GM12878 (cell line): ENCODE measurements around the gene HERC5. TPM values are rescaled to one million over a fixed set of nuclear protein-coding genes. Genes with fewer than 3 reads are reported as not detected.

Source experiments
- ATAC-seq: fragments of 200-7000 bp; cut with Tn5 transposase; 3 replicates; pipeline ENCODE4 v1.9.1; 2020; ENCODE audit warnings: mild to moderate bottlenecking, moderate library complexity
- Bru-seq: library from RNA; stranded (reverse); fragments of 400-500 nt; gene quantifications from one replicate; lab custom pipeline; 2021; lab: Mats Ljungman, UMichigan
- BruChase-seq, 2 experiments: library from RNA; stranded (reverse); fragments of 400-500 nt; gene quantifications; one replicate each; lab custom pipeline; 2021; lab: Mats Ljungman, UMichigan
- BruUV-seq: library from RNA; stranded (reverse); fragments of 400-500 nt; replicated peaks from 2 replicates; lab custom pipeline; 2021; lab: Mats Ljungman, UMichigan
- CTCF ChIA-PET: fragments of 300-600 bp; sonication (Branson Sonifier 250); formaldehyde crosslinking; extraction: SDS; loops from one replicate; lab custom pipeline; 2021; ENCODE audit warnings: inconsistent platforms; lab: Yijun Ruan, JAX
- POLR2A ChIA-PET: fragments of 350-600 bp; formaldehyde crosslinking; extraction: SDS; loops from one replicate; lab custom pipeline; 2021; ENCODE audit warnings: inconsistent platforms; lab: Charles Lee
- RAD21 ChIA-PET: fragments of 300-600 bp; sonication (Branson Sonifier 250); formaldehyde crosslinking; loops from one replicate; lab custom pipeline; 2023; ENCODE audit warnings: antibody characterized with exemption; ENCODE audit not compliant: unreplicated experiment; lab: Charles Lee
- SMC1A ChIA-PET: fragments of 300-600 bp; sonication (Branson Sonifier 250); formaldehyde crosslinking; loops from one replicate; lab custom pipeline; 2023; ENCODE audit not compliant: unreplicated experiment, uncharacterized antibody; lab: Charles Lee
- DNase-seq: peaks from one replicate; pipeline ENCODE4 v3.0.0-alpha.2; 2011; ENCODE audit warnings: low read depth, low spot score
- FAIRE-seq: peaks from 3 replicates; lab custom pipeline; 2011; peaks lifted over from hg19 to GRCh38; lab: Jason Lieb, UNC
- H2AFZ ChIP-seq: 2 replicates; pipeline ENCODE4 v1.6.0; 2011; ENCODE audit warnings: low read depth, low read length, control low read depth; ENCODE audit not compliant: control insufficient read depth
- H3K27ac ChIP-seq: 2 replicates; pipeline ENCODE4 v1.5.1; 2011; ENCODE audit warnings: control low read depth; ENCODE audit not compliant: control insufficient read depth, insufficient read depth
- H3K27me3 ChIP-seq, 2 experiments: replicated peaks in 1 of 2; 2 replicates each; pipeline versions ENCODE4 v1.6.0 to v1.6.1; 2011; ENCODE audit warnings: low read length in 1 of 2; ENCODE audit not compliant: control insufficient read depth in 2 of 2, insufficient read depth in 2 of 2
- H3K36me3 ChIP-seq, 2 experiments: 2 replicates each; pipeline ENCODE4 v1.5.1; 2011; ENCODE audit warnings: low read length in 1 of 2; ENCODE audit not compliant: control insufficient read depth in 2 of 2, insufficient read depth in 2 of 2
- H3K4me1 ChIP-seq: 2 replicates; pipeline ENCODE4 v1.6.1; 2011; ENCODE audit warnings: mild to moderate bottlenecking, low read length, moderate library complexity, mixed read lengths; ENCODE audit not compliant: control insufficient read depth, insufficient read depth
- H3K4me2 ChIP-seq: 2 replicates; pipeline ENCODE4 v1.6.0; 2011; ENCODE audit warnings: control low read depth; ENCODE audit not compliant: control insufficient read depth, insufficient read depth
- H3K4me3 ChIP-seq: fragments of 200-600 bp; sonication (generic); 2 replicates; pipeline ENCODE4 v1.5.1; 2016
- H3K79me2 ChIP-seq: 2 replicates; pipeline ENCODE4 v1.6.0; 2011; ENCODE audit warnings: low read length; ENCODE audit not compliant: control insufficient read depth, insufficient read depth
- H3K9ac ChIP-seq: 2 replicates; pipeline ENCODE4 v1.8.0; 2011; ENCODE audit warnings: low read length, control low read depth, mixed read lengths; ENCODE audit not compliant: control insufficient read depth, insufficient read depth
- H3K9me3 ChIP-seq: replicated peaks from 3 replicates; pipeline ENCODE4 v1.5.1; 2011; ENCODE audit warnings: mild to moderate bottlenecking, low read length; ENCODE audit not compliant: control insufficient read depth, insufficient read depth
- H4K20me1 ChIP-seq: 2 replicates; pipeline ENCODE4 v1.6.0; 2011; ENCODE audit not compliant: control insufficient read depth, insufficient read depth
- BMI1 ChIP-seq: fragments of 450-650 bp; IDR thresholded peaks from 2 replicates; pipeline ENCODE4 v1.6.1; 2016; ENCODE audit warnings: mild to moderate bottlenecking, moderate library complexity, borderline replicate concordance
- CBX3 ChIP-seq: fragments of 200-600 bp; sonication (generic); IDR thresholded peaks from 2 replicates; pipeline ENCODE4 v1.6.1; 2016; ENCODE audit warnings: low read depth, borderline replicate concordance
- CHD2 ChIP-seq: IDR thresholded peaks from 2 replicates; pipeline ENCODE4 v1.6.1; 2011; ENCODE audit warnings: low read depth, low read length, improper control_type of control experiment, borderline replicate concordance
- CHD4 ChIP-seq: fragments of 200-600 bp; sonication (generic); IDR thresholded peaks from 2 replicates; pipeline ENCODE4 v1.6.1; 2016; ENCODE audit warnings: mild to moderate bottlenecking
- EGR1 ChIP-seq, 2 experiments: IDR thresholded peaks; 1 replicate in 1 of 2; 2 replicates in 1 of 2; pipeline ENCODE4 v1.6.1; 2011 to 2012; ENCODE audit warnings: low read depth in 2 of 2, low read length in 2 of 2, borderline replicate concordance in 1 of 2, mild to moderate bottlenecking in 1 of 2, moderate library complexity in 1 of 2
- ESRRA ChIP-seq: IDR thresholded peaks from 2 replicates; pipeline ENCODE4 v1.6.1; 2012; ENCODE audit warnings: mild to moderate bottlenecking, low read length, improper control_type of control experiment
- KAT2A ChIP-seq: conservative IDR thresholded peaks from 2 replicates; pipeline ENCODE4 v1.6.1; 2011; ENCODE audit warnings: low read depth, low read length; ENCODE audit not compliant: control insufficient read depth
- MEF2A ChIP-seq: IDR thresholded peaks from 2 replicates; pipeline ENCODE4 v1.6.1; 2011; ENCODE audit warnings: low read depth, mild to moderate bottlenecking, low read length, moderate library complexity; ENCODE audit not compliant: insufficient read depth
- NR2C2 ChIP-seq: IDR thresholded peaks from 2 replicates; pipeline ENCODE4 v1.6.1; 2011; ENCODE audit warnings: borderline replicate concordance, low read depth; ENCODE audit not compliant: control insufficient read depth, insufficient read length
- RFX5 ChIP-seq: IDR thresholded peaks from 2 replicates; pipeline ENCODE4 v1.6.1; 2011; ENCODE audit warnings: low read depth, low read length, improper control_type of control experiment
- TARDBP ChIP-seq: IDR thresholded peaks from 2 replicates; pipeline ENCODE4 v1.6.1; 2016; ENCODE audit warnings: borderline replicate concordance
- TBL1XR1 ChIP-seq: IDR thresholded peaks from 2 replicates; pipeline ENCODE4 v1.6.1; 2012; ENCODE audit warnings: low read depth, low read length, improper control_type of control experiment
- TCF12 ChIP-seq: IDR thresholded peaks from 2 replicates; pipeline ENCODE4 v1.6.1; 2011; ENCODE audit warnings: low read depth, mild to moderate bottlenecking, low read length
- USF1 ChIP-seq: IDR thresholded peaks from 2 replicates; pipeline ENCODE4 v1.6.1; 2011; ENCODE audit warnings: borderline replicate concordance, low read depth, mild to moderate bottlenecking, moderate library complexity, mixed read lengths, low read length; ENCODE audit not compliant: insufficient read depth; ENCODE audit errors: extremely low read length
- WRNIP1 ChIP-seq: IDR thresholded peaks from 2 replicates; pipeline ENCODE4 v1.6.1; 2011; ENCODE audit warnings: low read depth, low read length, improper control_type of control experiment, borderline replicate concordance
- YY1 ChIP-seq: IDR thresholded peaks from 2 replicates; pipeline ENCODE4 v1.6.1; 2011; ENCODE audit warnings: low read depth, mild to moderate bottlenecking, low read length
- ZNF24 ChIP-seq: fragments of 450-650 bp; IDR thresholded peaks from 2 replicates; pipeline ENCODE4 v1.6.1; 2017; ENCODE audit warnings: antibody characterized with exemption, mild to moderate bottlenecking
- ZNF274 ChIP-seq: IDR thresholded peaks from one replicate; pipeline ENCODE4 v1.8.0; 2011; ENCODE audit not compliant: insufficient read length, insufficient read depth
- ZZZ3 ChIP-seq: IDR thresholded peaks from 2 replicates; pipeline ENCODE4 v1.6.1; 2011; ENCODE audit warnings: low read depth; ENCODE audit not compliant: control insufficient read depth, insufficient read length
- WGBS: methylation state at CpG from one replicate; pipeline ENCODE4 v1.1.6; 2016; ENCODE audit warnings: low lambda C conversion rate; ENCODE audit not compliant: insufficient replicate concordance, insufficient coverage; ENCODE audit errors: missing lambda C conversion rate; 5-methylcytosine and 5-hydroxymethylcytosine counted together
- in situ Hi-C: fragments of 300-500 bp; cut with MboI; formaldehyde crosslinking; loops from 9 replicates; pipeline ENCODE4 v1.14.3; 2018; ENCODE audit warnings: mixed read lengths
- intact Hi-C: fragments of 100-400 bp; cut with micrococcal nuclease; formaldehyde crosslinking; loops from one replicate; pipeline ENCODE4 v1.14.2; 2022; ENCODE audit not compliant: unreplicated experiment
- long read RNA-seq, 2 experiments: library from polyadenylated mRNA; unstranded; transcript quantifications; one replicate each; pipeline ENCODE4 v2.0.0, GENCODE V29; 2019 to 2020
- polyA minus RNA-seq, 3 experiments: library from RNA; depleted of rRNA, polyadenylated mRNA; stranded (reverse); fragments of >200 nt; gene quantifications; 2 replicates each; pipeline ENCODE4 v1.2.3, GENCODE V29; 2011
- polyA plus RNA-seq, 11 experiments: library from polyadenylated mRNA; depleted of rRNA in 4 of 11; unstranded in 6 of 11; stranded (reverse) in 5 of 11; fragments of >200 nt; fragmentation: Nextera tagmentation in 4 of 11; fragmentation: Illumina TruSeq in 1 of 11; extraction: Ambion mirVana in 4 of 11; extraction: Trizol in 1 of 11; gene quantifications; 1 replicate in 1 of 11; 2 replicates in 10 of 11; pipeline versions ENCODE4 v1.2.1 to v1.2.3, GENCODE V29; 2011 to 2016; ENCODE audit warnings: inconsistent platforms in 2 of 11, missing spikeins in 2 of 11, low read depth in 1 of 11
- total RNA-seq, 4 experiments: library from RNA; depleted of rRNA in 3 of 4; stranded (reverse); fragments of >200 nt in 3 of 4; fragmentation: Illumina TruSeq in 1 of 4; extraction: Trizol in 1 of 4; gene quantifications; 2 replicates each; pipeline versions ENCODE4 v1.2.1 to v1.2.3, GENCODE V29; 2013 to 2021

HERC5 gene
- total RNA-seq (2013; cell fraction: nucleolus; rRNA removed): 30.6 and 33.0 TPM in 2 replicates
- total RNA-seq (2014; rRNA removed) (25.5 and 33.6 TPM in 2 replicates), total RNA-seq (2014; rRNA removed; fragmentation: Illumina TruSeq; extraction: Trizol) (32.6 and 34.7 TPM in 2 replicates), total RNA-seq (2021) (20.0 and 22.5 TPM in 2 replicates), polyA plus RNA-seq (2011; rRNA removed) (60.7 and 110 TPM in 2 replicates), polyA plus RNA-seq (2014; fragmentation: Illumina TruSeq; extraction: Trizol) (28.6 and 38.1 TPM in 2 replicates), polyA plus RNA-seq (2014; fragmentation: Nextera tagmentation; extraction: Ambion mirVana) (10 to 100 TPM; 12.5 to 18.6 TPM), polyA plus RNA-seq (2014; rRNA removed) (14.7 and 19.2 TPM in 2 replicates), polyA plus RNA-seq (2016; fragmentation: Nextera tagmentation; extraction: Ambion mirVana) (10 to 100 TPM; 24.7 to 27.9 TPM), polyA minus RNA-seq (2011; rRNA and poly(A)+ RNA removed) (52.0 and 56.8 TPM in 2 replicates), Bru-seq, nascent RNA (percentile 92 among the genes with signal in this experiment), BruChase-seq, experiment 1, labeled RNA remaining after a 6-hour chase (percentile 89 among the genes with signal in this experiment), BruChase-seq, experiment 2, labeled RNA remaining after a 2-hour chase (percentile 90 among the genes with signal in this experiment)
- polyA plus RNA-seq (2011; ENCODE audit: low read depth): 10.3 TPM
- 21.4 and 22.0 TPM in 2 replicates for polyA plus RNA-seq (2011; cell fraction: cytosol; rRNA removed)
- 37.7 and 40.5 TPM in 2 replicates for polyA plus RNA-seq (2011; cell fraction: nucleus; rRNA removed)
- polyA plus RNA-seq (2012): 15.9 and 20.5 TPM in 2 replicates
- polyA minus RNA-seq (2011; cell fraction: cytosol; rRNA and poly(A)+ RNA removed): 18.5 and 23.0 TPM in 2 replicates
- polyA minus RNA-seq (2011; cell fraction: nucleus; rRNA and poly(A)+ RNA removed): 24.9 and 38.4 TPM in 2 replicates
- long read RNA-seq, experiment 1, transcript HERC5-201 (23 exons, 3,513 nt): major isoform, 15 of 27 reads
- long read RNA-seq, experiment 1, partial matches to known transcripts: 8 of 27 reads
- long read RNA-seq, experiment 1, other reads (novel, unspliced or antisense): 4 of 27 reads
- long read RNA-seq, experiment 2, transcript HERC5-201 (23 exons, 3,513 nt): major isoform, 45 of 127 reads
- long read RNA-seq, experiment 2, partial matches to known transcripts: 70 of 127 reads
- long read RNA-seq, experiment 2, other reads (novel, unspliced or antisense): 12 of 127 reads

GRCh38 chr4:88456670-88457306, at the start of gene HERC5:
Gene HERC5, plus strand, starts transcription at chr4:88457119. Its CDS starts 151 bp downstream, at chr4:88457270.
- peak; percentile 91 for ATAC-seq
- TF ChIP-seq CHD2: no peak; the same call in 1 of the 2 replicates
- no peak for TF ChIP-seq ZZZ3
- no peak for TF ChIP-seq RFX5
- no peak for TF ChIP-seq ZNF24
- no peak for TF ChIP-seq CBX3
- no peak; the same call in 1 of the 2 replicates for TF ChIP-seq WRNIP1
- peak; percentile 87 for TF ChIP-seq USF1
- TF ChIP-seq TARDBP: no peak; the same call in 1 of the 2 replicates
- no peak for TF ChIP-seq NR2C2
- no peak for TF ChIP-seq YY1
- no peak for TF ChIP-seq TBL1XR1
- no peak for TF ChIP-seq ZNF274
- no peak for TF ChIP-seq BMI1
- TF ChIP-seq CHD4: no peak
- peak; percentile 92 for TF ChIP-seq TCF12
- no peak for TF ChIP-seq MEF2A
- peak in 1 of 2 experiments; percentile 25; a peak in 1 of 3 replicates for TF ChIP-seq EGR1 (IDR thresholded peaks at IDR 0.05; ENCODE audit: borderline replicate concordance in 1 of 2, low read depth in 2 of 2, low read length in 2 of 2)
- no peak for TF ChIP-seq ESRRA
- TF ChIP-seq KAT2A: no peak

More at GRCh38 chr4:88456670-88457306, at the start of gene HERC5:
- H3K36me3 ChIP-seq: peaks cover 0 to under 1% of the 10 kb centered on the region in 2 experiments; a peak in 1 of 4 replicates
- H2AFZ ChIP-seq: peak within 1 kb of the TSS; percentile 95
- H3K79me2 ChIP-seq: peaks cover 50% of the 10 kb centered on the region
- peak within 1 kb of the TSS; percentile 78 for H3K4me3 ChIP-seq
- peak; percentile 87 for DNase-seq
- intact Hi-C loops: loop anchor here (1.0 to 2.0 kb wide), 2 partner anchors 77 to 172 kb away; partner anchors contain the start of gene PPM1K
- CTCF ChIA-PET: interaction anchor here (0.7 to 5.7 kb wide), 16 partner anchors 9 to 238 kb away, joined by 3 to 41 read pairs (median 4); partner anchors contain the start of genes HERC6 and PPM1K
- FAIRE-seq: peak; percentile 94
- H3K27me3 ChIP-seq: no peaks in the 10 kb centered on the region
- 1% methylated on average over 57 of the region's 57 CpGs for WGBS
- H3K4me2 ChIP-seq: peak within 1 kb of the TSS; percentile 78
- peak within 1 kb of the TSS; percentile 97 for H3K27ac ChIP-seq
- H4K20me1 ChIP-seq: no peaks in the 10 kb centered on the region
- POLR2A ChIA-PET: interaction anchor here (0.8 to 3.7 kb wide), 10 partner anchors 12 to 181 kb away, joined by 3 to 39 read pairs (median 6); partner anchors contain the start of genes HERC6 and PPM1K
- peaks cover 4% of the 10 kb centered on the region for H3K4me1 ChIP-seq
- BruUV-seq: no TSS peak
- H3K9me3 ChIP-seq: peaks cover 8% of the 10 kb centered on the region; the same call in 2 of the 3 replicates
- RAD21 ChIA-PET: interaction anchor here (0.6 to 4.4 kb wide), 22 partner anchors 18 to 1066 kb away, joined by 3 to 32 read pairs (median 4); partner anchors contain the start of genes HERC6, HSD17B11, PPM1K and PYURF
- peak within 1 kb of the TSS; percentile 94 for H3K9ac ChIP-seq
- SMC1A ChIA-PET: interaction anchor here (0.6 to 4.3 kb wide), 21 partner anchors 9 to 264 kb away, joined by 3 to 19 read pairs (median 5); partner anchors contain the start of gene HERC6
- in situ Hi-C loops: no loop called here
